ENCODE measurements around the gene MYBPC2.
A peak's percentile ranks its signal among the peaks of the same experiment; 100 is the strongest.

Gene MYBPC2

DNA sequence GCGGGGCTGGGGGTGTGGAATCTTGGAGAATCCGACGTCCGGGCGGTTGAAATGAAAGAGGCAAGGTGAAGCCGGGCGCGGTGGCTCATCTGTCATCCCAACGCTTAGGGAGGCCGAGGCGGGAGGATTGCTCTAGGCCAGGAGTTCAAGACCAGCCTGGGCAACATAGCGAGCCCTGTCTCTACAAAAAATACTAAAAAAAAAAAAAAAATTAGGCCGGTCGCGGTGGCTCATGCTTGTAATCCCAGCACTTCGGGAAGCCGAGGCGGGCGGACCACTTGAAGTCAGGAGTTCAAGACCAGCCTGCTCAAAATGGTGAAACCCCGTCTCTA lies 44.2 kb downstream of the MYBPC2 start:
- no peak for DNase-seq (ENCODE audit: low read depth in 2 of 2)
- H3K4me3 ChIP-seq (replicated peaks in 1 of 2; ENCODE audit: low read depth in 2 of 2, low read length in 2 of 2), result peak overlapping the region; percentile 90 to 92
- TF ChIP-seq CTCF (IDR thresholded peaks at IDR 0.05; ENCODE audit: low read depth, low read length), result no peak

GRCh38 chr19:50477751-50478515 lies 45.2 kb downstream of the MYBPC2 start:
- no peak overlapping the region for H3K4me3 ChIP-seq (replicated peaks in 1 of 2; ENCODE audit: low read depth in 2 of 2, low read length in 2 of 2)
- no peak for DNase-seq (ENCODE audit: low read depth in 2 of 2)
- no peak for TF ChIP-seq CTCF (IDR thresholded peaks at IDR 0.05; ENCODE audit: low read depth, low read length)

DNA sequence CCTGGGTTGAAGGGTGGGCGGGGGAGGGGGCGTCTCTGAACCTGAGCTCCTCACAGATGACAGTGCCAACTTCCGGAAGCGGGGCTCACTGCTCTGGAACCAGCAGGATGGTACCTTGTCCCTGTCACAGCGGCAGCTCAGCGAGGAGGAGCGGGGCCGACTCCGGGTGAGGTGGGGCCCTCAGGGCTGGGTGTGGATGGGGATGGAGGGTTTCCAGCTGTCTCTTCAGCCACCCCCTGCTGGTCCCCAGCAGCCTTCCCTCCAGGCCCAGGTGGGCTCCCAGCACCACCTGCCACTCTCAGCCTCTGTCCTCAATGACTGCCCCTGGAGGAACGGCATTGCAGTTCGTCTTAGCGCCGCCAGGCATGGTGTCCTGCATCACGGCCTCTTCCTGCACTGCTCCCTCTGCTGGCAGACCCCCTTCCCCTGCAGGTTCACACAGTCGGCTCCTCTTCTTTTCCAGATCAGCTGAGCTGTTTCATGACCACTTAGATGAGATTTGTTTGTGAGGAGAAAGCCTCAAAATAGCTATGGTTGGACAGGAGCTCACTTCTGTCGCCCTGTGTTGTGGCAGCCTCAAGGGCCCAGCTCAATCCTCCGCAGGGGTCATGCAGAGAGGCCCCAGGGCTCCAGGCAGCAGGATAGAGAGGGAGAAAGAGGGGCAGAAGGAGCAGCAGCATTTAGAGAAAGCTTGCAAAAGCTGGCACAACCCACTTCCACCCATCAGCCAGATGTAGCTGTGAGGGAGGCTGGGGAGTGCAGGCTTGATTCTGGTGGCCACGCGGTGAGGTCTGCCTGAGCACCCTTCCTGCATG lies 46.4 kb downstream of the MYBPC2 start:
- no peak overlapping the region for H3K4me3 ChIP-seq (replicated peaks in 1 of 2; ENCODE audit: low read depth in 2 of 2, low read length in 2 of 2)
- peak; percentile 83 for TF ChIP-seq CTCF (IDR thresholded peaks at IDR 0.05; ENCODE audit: low read depth, low read length)
- DNase-seq (ENCODE audit: low read depth in 2 of 2), result peak; percentile 60 to 61

DNA sequence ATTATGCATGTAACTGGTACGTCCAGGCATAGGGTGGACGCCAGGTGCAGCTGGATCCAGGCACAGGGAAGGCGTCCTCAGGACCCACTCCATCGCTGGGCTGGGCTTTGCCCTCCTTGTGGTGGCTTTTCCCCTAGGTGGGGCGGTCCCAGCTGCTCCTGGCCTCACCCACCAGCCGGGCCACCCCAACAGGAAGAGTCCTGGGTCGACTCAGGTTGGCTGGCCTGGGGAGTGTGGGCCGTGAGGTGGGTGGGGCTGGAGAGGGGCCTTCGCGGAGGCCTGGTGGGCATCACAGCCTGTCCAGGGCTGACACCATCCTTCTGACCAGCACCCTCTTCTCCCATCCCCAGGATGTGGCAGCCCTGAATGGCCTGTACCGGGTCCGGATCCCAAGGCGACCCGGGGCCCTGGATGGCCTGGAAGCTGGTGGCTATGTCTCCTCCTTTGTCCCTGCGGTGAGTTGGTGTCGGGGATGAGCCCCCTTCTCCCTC lies 47.1 kb downstream of the MYBPC2 start:
- no peak for TF ChIP-seq CTCF (IDR thresholded peaks at IDR 0.05; ENCODE audit: low read depth, low read length)
- DNase-seq (ENCODE audit: low read depth in 2 of 2), result no peak
- no peak overlapping the region for H3K4me3 ChIP-seq (replicated peaks in 1 of 2; ENCODE audit: low read depth in 2 of 2, low read length in 2 of 2)

GRCh38 chr19:50480281-50481111 lies 47.8 kb downstream of the MYBPC2 start:
- no peak overlapping the region for H3K4me3 ChIP-seq (replicated peaks in 1 of 2; ENCODE audit: low read depth in 2 of 2, low read length in 2 of 2)
- DNase-seq (ENCODE audit: low read depth in 2 of 2), result no peak
- TF ChIP-seq CTCF (IDR thresholded peaks at IDR 0.05; ENCODE audit: low read depth, low read length), result no peak

DNA sequence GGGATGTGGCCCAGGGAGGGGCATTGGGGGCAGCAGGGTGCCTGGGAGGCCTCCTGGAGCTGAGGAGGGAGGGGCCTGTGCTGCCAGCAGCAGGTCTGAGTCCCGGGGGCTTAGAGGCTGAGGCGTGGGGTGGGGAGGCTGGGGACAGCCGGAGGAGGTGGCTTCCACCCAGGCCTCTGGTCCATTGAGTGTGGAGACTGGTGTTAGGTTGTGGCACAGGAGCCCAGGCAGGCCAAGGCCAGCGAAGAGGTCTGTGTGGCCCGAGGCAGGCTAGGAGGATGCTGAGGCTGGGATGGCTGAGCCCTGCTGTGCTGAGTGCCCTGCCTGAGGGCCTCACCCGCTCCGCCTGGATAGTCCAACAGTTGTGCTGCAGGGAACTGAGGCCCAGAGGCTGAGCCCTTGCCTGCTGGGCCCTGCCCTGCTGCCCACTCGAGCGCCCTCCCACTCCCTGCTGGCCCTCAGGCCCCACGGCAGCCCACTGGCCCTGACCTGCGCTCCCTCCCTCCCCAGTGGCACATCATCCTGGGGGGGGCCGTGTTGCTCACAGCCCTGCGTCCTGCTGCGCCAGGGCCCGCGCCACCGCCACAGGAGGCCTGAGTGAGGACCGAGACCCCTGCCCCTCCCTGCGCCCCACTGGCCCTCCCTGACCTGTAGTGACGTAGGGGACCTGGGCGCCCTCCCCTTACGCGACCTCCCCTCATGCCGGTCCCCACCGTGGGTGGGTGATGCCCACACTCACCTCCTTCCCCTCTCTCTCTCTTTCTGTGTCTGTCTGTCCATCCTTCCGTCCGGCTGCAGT lies 48.9 kb downstream of the MYBPC2 start:
- TF ChIP-seq CTCF (IDR thresholded peaks at IDR 0.05; ENCODE audit: low read depth, low read length), result no peak
- DNase-seq (ENCODE audit: low read depth in 2 of 2), result no peak
- no peak overlapping the region for H3K4me3 ChIP-seq (replicated peaks in 1 of 2; ENCODE audit: low read depth in 2 of 2, low read length in 2 of 2)
